Keratinocyte (primary cell): Measurements from ENCODE around the gene HOXD13.

Experiments used
- CTCF ChIP-seq, 3 experiments: IDR thresholded peaks in 1 of 3; conservative IDR thresholded peaks in 1 of 3; optimal IDR thresholded peaks in 1 of 3; 2 replicates in 2 of 3; 3 replicates in 1 of 3; pipeline versions ENCODE3 to v1.5.1; 2011; ENCODE audit warnings: low read length in 3 of 3, mild to moderate bottlenecking in 3 of 3, moderate library complexity in 2 of 3, control low read depth in 1 of 3, inconsistent platforms in 1 of 3; ENCODE audit not compliant: insufficient read depth in 2 of 3; ENCODE audit errors: extremely low read depth in 1 of 3
- EZH2 ChIP-seq: IDR thresholded peaks from one replicate; pipeline ENCODE4 v1.6.1; 2012; ENCODE audit warnings: inconsistent platforms, mild to moderate bottlenecking, low read length, moderate library complexity

DNA sequence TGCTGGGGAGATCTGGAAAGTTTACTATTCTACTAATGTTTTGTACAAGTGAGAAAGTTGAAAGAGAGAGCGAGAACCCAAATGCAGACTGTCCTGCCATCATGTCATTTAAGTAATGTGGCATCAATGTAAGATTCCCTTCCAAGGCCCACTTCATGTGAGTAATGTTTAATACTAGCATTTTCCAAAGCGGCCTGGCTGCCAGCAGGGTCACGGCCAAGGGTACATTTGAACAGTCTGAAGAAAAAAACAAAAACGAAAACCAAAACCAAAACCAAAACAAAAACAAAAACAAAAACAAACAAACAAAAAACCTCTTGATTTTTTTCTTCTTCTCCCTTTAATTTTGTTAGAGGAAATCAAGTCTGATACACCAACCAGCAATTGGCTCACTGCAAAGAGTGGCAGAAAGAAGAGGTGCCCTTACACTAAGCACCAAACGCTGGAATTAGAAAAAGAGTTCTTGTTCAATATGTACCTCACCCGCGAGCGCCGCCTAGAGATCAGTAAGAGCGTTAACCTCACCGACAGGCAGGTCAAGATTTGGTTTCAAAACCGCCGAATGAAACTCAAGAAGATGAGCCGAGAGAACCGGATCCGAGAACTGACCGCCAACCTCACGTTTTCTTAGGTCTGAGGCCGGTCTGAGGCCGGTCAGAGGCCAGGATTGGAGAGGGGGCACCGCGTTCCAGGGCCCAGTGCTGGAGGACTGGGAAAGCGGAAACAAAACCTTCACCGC lies 26.2 kb downstream of the HOXD13 start:
- TF ChIP-seq CTCF (optimal IDR thresholded peaks at IDR 0.05 in 1 of 3, IDR thresholded peaks at IDR 0.05 in 1 of 3, conservative IDR thresholded peaks at IDR 0.05 in 1 of 3; ENCODE audit: extremely low read depth in 1 of 3, insufficient read depth in 2 of 3, low read length in 3 of 3) (peak; percentile 29 to 46 (median 34)), EZH2 (peak; percentile 59)
